GM12872 (cell line): ENCODE measurements around the gene HCN2.

Experiments used
- TF ChIP-seq, protein P1 (sequence below): IDR thresholded peaks from 3 replicates; pipeline ENCODE4 v1.5.1; 2011; ENCODE audit warnings: low read depth, mild to moderate bottlenecking, low read length, moderate library complexity; ENCODE audit not compliant: insufficient read depth

The HCN2 gene

DNA sequence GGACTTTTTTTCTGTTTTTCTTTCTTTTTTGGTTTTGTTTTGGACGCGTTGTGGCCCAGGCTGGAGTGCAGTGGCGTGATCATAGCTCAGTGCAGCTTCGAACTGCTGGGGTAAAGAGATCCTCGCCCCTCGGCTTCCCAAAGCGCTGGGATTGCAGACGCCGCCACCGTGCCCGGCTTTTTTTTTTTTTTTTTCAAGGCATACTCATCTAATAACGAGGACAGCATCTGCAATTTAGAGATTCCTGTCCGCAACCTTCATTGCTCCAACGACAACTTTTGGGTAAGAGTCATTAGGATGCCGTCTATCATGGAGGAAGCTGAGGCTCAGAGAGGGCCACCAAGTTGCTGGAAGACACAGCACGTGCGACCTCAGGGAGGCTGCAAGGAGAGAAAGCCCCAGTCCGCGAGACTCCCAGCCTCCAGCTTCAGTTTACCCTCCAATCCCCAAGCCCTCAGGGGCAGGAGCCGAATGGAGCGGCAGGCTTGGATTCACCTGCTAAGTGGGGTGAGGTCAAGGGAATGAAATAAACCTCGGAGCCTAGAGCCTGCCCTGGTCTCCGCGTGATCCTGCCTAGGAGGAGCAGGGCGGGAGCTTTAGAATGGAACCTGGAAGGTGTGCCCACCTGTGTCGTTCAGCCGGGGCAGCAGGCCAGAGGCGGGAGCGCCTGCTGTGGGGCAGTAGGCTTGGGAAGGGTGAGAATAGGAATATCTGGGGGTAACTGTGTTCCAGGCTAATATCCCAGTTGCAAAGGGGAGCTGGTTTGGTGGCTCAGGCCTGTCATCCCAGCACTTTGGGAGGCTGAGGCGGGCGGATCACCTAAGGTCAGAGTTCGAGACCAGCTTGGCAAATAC, 44.3 kb downstream of the HCN2 start:
- TF ChIP-seq, protein P1, sequence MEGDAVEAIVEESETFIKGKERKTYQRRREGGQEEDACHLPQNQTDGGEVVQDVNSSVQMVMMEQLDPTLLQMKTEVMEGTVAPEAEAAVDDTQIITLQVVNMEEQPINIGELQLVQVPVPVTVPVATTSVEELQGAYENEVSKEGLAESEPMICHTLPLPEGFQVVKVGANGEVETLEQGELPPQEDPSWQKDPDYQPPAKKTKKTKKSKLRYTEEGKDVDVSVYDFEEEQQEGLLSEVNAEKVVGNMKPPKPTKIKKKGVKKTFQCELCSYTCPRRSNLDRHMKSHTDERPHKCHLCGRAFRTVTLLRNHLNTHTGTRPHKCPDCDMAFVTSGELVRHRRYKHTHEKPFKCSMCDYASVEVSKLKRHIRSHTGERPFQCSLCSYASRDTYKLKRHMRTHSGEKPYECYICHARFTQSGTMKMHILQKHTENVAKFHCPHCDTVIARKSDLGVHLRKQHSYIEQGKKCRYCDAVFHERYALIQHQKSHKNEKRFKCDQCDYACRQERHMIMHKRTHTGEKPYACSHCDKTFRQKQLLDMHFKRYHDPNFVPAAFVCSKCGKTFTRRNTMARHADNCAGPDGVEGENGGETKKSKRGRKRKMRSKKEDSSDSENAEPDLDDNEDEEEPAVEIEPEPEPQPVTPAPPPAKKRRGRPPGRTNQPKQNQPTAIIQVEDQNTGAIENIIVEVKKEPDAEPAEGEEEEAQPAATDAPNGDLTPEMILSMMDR: no peak

DNA sequence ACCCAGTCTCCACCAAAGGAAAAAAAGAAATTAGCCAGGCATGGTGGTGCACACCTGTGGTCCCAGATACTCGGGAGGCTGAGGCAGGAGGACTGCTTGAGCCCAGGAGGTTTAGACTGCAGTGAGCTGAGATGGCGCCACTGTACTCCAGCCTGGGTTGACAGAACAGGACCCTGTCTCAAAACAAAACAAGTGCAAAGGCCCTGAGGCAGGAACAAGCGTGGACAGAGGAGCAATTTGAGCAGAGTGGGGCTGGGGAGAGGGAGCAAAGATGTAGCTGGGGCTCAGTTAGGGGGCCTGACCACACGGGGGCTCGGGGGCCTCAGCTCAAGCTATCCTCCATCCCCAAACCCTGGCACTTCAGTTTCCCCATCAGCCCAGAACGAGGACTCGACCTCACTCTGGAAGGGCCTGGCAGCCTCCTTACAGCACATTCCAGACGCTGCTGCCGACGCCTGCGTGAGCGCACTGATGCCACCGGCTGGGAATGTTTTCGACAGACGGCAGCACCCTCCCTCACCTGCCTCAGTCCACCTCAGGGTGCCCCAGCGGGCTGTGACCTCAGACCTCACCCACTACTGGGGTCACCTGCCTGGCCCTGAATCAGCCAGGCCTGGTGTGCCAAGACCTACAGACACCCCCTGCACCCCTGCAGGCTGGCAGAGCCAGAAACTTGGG, 45.4 kb downstream of the HCN2 start:
- TF ChIP-seq, protein P1: no peak

DNA sequence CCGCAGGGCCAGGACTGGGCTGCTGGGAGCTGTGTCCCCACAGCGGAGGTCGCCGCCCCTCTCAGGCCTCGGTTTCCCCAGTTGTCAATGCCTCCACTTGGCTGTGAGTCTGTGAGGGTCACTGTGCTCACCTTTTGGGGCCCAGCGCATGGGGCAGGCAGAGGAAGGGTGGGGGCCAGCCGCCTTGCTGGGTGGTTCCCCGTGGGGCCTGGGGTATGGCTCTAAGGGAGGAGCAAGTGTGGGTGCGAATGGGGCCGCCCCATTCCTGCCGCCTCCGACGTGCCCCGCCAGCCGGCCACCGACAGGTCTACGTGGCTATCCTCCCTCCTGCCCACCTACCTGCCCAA, 49.2 kb downstream of the HCN2 start:
- TF ChIP-seq, protein P1: no peak

DNA sequence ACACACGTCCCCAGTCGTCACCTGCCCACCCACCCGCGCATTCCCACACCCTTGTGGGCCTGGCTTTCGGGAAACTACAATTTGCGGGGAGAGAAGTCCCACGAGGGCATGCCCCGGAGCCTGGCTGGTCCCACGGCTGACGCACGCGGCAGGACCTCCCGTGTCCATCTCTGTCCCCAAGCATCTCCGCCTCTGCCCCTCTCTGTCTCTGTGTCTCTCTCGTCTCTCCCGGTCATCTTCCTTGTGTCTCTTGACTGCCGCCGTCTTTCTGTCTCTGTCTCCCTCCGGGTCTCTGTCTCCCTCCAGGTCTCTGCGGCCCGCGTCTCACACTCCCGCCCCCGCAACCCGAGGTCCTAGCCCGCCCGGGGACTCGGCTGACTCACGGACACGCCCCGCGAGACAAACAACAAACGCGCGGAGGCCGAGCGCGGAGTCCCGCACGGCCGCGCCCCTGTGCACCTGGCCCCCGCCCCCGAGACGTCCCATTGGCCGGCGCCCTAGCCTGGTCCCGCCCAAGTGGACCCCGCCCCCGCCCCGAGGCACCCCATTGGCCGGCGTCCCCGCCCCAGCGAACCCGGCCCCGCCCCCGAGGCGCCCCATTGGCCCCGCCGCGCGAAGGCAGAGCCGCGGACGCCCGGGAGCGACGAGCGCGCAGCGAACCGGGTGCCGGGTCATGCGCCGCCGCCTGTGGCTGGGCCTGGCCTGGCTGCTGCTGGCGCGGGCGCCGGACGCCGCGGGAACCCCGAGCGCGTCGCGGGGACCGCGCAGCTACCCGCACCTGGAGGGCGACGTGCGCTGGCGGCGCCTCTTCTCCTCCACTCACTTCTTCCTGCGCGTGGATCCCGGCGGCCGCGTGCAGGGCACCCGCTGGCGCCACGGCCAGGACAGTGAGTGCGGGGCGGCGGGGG, 49.8 kb downstream of the HCN2 start, which contains the start of gene FGF22:
TSS of gene FGF22 (plus strand) at position 627 of the 908 bp plus-strand sequence. CDS start at position 674, 47 bp downstream.
- TF ChIP-seq, protein P1: no peak

DNA sequence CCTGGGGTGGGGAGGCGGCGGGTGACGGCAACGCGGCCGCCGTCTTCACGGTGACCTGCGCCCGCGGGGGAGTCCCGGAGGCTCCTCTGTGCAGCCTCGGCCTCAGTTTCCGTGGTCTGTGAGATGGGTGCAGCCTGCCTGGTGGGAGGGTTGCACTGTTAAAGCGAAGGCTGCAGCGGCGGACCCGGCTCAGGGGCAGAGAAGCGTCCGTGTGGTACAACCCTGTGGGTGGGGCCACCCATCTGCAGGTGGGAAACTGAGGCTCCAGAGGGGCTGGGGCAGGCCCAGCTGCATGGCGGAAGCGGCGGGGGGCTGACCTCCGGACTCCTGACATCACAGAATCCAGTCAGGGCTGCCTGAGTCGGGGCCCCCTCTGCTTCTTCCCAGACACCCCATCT, 50.5 kb downstream of the HCN2 start:
- TF ChIP-seq, protein P1: no peak

DNA sequence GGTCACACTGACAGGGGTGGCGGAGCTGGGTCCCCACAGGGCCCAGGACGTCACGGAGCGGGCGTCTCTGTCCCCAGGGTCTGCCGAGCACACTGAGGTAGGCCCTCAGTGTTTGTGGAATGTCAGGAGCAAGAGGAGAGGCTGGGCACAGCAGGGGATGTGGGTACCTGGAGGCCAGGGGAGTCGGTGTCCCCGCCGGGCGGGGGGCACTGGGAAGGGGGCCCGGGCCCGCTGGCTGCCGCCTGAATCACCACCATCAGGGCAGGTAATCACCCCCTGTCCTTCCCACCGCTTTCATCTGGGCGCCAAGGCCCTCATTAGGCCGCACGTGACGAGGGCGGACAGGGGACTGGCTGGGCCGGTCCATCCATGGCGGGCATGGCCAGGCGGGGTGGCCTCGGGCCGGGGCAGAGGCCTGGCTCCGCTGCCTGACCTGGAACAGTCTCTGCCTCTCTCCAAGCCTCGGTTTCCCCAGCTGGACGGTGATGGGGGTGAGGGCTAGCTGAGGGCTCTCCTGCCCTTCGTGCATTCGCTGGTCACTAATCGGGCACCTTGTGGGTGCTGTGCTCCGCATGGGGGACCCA, 51.0 kb downstream of the HCN2 start:
- TF ChIP-seq, protein P1: no peak

DNA sequence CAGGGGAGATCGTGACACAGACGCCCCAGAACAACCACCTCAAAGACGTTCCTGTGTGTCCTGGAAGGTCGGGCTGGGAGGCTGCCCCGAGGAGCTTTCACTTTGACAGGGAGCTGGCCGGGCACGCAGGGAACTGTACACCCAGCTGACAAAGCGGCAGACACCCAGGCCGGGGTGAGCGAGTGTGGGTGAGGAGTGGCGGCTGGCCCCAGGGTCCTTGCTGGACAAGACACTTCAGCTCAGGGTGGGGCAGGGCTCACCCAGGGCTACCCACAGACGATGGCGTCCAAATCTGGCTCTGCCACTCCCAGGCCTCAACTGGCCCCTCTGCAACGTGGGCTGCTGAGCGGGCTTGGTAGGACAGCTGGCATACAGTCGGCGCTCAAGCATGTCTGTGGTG, 52.0 kb downstream of the HCN2 start:
- TF ChIP-seq, protein P1: no peak
